ENCODE results near the gene ABHD15.

Gene ABHD15

DNA sequence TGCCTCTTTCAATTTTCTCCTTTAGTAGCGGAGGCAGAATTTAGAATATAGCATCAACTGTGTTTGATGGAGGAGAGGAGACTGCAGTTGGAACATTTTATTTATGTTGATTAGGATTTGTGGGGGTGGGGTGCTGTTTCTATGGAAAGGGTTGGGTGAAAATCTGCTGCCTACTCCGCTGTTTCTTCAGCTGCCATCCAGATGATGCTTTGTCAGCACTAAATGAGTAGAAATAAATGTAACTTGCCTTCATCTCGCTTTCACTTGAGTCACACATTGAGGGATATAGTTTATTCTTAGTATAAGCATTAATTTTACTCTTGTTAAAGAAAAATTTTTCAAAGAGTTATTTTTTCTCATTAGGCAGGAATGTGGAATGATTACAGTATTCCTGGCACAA lies 42.1 kb downstream of the ABHD15 start:
- no peak for DNase-seq (ENCODE audit: low read depth)
- H3K4me3 ChIP-seq (ENCODE audit: low read length): no peak overlapping the region
- TF ChIP-seq, protein P1, sequence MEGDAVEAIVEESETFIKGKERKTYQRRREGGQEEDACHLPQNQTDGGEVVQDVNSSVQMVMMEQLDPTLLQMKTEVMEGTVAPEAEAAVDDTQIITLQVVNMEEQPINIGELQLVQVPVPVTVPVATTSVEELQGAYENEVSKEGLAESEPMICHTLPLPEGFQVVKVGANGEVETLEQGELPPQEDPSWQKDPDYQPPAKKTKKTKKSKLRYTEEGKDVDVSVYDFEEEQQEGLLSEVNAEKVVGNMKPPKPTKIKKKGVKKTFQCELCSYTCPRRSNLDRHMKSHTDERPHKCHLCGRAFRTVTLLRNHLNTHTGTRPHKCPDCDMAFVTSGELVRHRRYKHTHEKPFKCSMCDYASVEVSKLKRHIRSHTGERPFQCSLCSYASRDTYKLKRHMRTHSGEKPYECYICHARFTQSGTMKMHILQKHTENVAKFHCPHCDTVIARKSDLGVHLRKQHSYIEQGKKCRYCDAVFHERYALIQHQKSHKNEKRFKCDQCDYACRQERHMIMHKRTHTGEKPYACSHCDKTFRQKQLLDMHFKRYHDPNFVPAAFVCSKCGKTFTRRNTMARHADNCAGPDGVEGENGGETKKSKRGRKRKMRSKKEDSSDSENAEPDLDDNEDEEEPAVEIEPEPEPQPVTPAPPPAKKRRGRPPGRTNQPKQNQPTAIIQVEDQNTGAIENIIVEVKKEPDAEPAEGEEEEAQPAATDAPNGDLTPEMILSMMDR (conservative IDR thresholded peaks at IDR 0.05; ENCODE audit: low read depth, low read length): no peak

DNA sequence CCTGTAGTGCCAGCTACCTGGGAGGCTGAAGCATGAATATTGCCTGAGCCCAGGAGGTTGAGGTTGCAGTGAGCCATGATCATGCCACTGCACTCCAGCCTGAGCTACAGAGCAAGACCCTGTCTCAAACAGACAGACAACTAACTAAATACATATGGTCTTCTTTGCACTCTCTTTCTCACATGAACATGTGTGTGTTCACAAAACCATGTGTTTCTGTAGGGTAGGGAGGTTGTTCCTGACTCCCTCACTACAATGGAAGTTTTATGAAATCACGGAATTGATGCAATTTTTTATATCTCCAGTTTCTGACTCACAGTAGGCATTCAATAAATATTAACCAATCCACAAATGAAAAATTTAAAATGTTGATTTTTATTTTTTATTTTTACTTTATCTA lies 48.5 kb downstream of the ABHD15 start:
- no peak for DNase-seq (ENCODE audit: low read depth)
- TF ChIP-seq, protein P1 (conservative IDR thresholded peaks at IDR 0.05; ENCODE audit: low read depth, low read length): no peak
- H3K4me3 ChIP-seq (ENCODE audit: low read length): no peak overlapping the region

DNA sequence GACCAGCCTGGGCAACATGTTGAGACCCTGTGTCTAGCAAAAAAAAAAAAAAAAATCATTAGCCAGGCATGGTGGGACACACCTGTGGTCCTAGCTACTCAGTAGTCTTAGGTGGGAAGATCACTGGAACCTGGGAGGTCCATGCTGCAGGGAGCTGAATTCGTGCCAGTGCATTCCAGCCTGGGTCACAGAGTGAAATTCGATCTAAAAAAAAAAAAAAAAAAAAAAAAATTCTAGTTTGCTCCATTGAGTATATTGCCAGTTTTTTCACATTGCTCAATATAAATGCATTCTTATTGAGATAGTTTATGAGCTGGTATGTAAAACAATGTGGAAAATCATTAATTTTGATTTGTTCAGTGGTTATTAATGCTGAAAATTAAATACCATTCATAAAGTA lies 52.0 kb downstream of the ABHD15 start:
- no peak overlapping the region for H3K4me3 ChIP-seq (ENCODE audit: low read length)
- TF ChIP-seq, protein P1 (conservative IDR thresholded peaks at IDR 0.05; ENCODE audit: low read depth, low read length): no peak
- no peak for DNase-seq (ENCODE audit: low read depth)

DNA sequence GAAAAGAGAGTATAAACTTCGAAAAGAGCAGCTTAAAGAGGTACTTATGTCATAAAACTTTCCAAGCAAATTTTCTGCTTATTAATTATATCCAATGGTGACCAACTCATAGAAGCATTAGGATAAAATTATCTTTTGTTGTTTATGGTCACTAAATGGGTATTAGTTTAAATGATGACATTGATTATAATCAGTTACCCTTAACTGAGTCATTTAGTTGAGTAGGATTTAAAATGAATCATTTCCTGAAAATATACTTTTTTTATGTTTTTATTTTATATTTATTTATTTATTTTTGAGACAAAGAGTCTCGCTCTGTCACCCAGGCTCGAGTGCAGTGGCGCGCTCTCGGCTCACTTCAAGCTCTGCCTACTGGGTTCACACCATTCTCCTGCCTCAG lies 55.9 kb downstream of the ABHD15 start:
- TF ChIP-seq, protein P1 (conservative IDR thresholded peaks at IDR 0.05; ENCODE audit: low read depth, low read length): no peak

More for the DNA sequence above, 55.9 kb downstream of the ABHD15 start:
- no peak overlapping the region for H3K4me3 ChIP-seq (ENCODE audit: low read length)
- DNase-seq (ENCODE audit: low read depth): no peak
